Ovary (tissue), 9 donors: ENCODE measurements around the gene XXYLT1. TPM values are rescaled to one million over a fixed set of nuclear protein-coding genes. Genes with fewer than 3 reads are reported as not detected.

ENCODE experiments used
- DNase-seq, 5 donors: peaks; one replicate each; pipeline ENCODE4 v3.0.0-alpha.2; 2019 to 2020
- H3K27ac ChIP-seq, 2 donors: fragments of 200-600 bp; one replicate each; pipeline versions ENCODE4 v1.5.1 to v1.8.0; 2019 to 2022
- H3K27me3 ChIP-seq: fragments of 200-600 bp; one replicate; pipeline ENCODE4 v1.8.0; 2022
- H3K36me3 ChIP-seq: fragments of 200-600 bp; sonication (generic); one replicate; pipeline ENCODE4 v1.5.1; 2019
- H3K4me1 ChIP-seq: one replicate; pipeline ENCODE4 v1.8.1; 2013; ENCODE audit warnings: mild to moderate bottlenecking, moderate library complexity; ENCODE audit not compliant: insufficient read depth
- H3K4me3 ChIP-seq: fragments of 200-600 bp; sonication (generic); one replicate; pipeline ENCODE4 v1.5.1; 2017
- H3K9me3 ChIP-seq, 2 donors: fragments of 200-600 bp in 1 of 2; sonication (generic) in 1 of 2; one replicate each; pipeline versions ENCODE4 v1.5.1 to v1.8.1; 2013 to 2019; ENCODE audit warnings: mild to moderate bottlenecking in 1 of 2, moderate library complexity in 1 of 2
- EP300 ChIP-seq: sonication (generic); formaldehyde crosslinking; IDR thresholded peaks from one replicate; pipeline ENCODE4 v1.6.1; 2017; ENCODE audit warnings: antibody characterized with exemption
- POLR2A ChIP-seq: fragments of 450-650 bp; IDR thresholded peaks from one replicate; pipeline ENCODE4 v1.6.1; 2017; ENCODE audit warnings: antibody characterized with exemption, mild to moderate bottlenecking, moderate library complexity
- WGBS, 3 donors: extraction: QIAGEN DNeasy Blood & Tissue Kit in 1 of 3; methylation state at CpG; one replicate each; pipeline versions ENCODE4 v1.1.5 to v1.1.7; 2013 to 2017; 5-methylcytosine and 5-hydroxymethylcytosine counted together
- intact Hi-C, 4 donors: fragments of 100-400 bp; cut with DNase I; formaldehyde crosslinking; loops; one replicate each; pipeline versions ENCODE4 v1.11.0 to v1.15.1; 2022 to 2023
- polyA plus RNA-seq, 2 donors: library from polyadenylated mRNA; stranded (reverse); fragments of 200-250 nt in 1 of 2; fragments of 350-450 nt in 1 of 2; fragmentation: Illumina TruSeq in 1 of 2; extraction: RNeasy Lipid Tissue Mini Kit (QIAGEN cat#74804) in 1 of 2; gene quantifications; one replicate each; pipeline ENCODE4 v1.2.3, GENCODE V29; 2013 to 2014
- total RNA-seq, 7 donors: library from RNA; depleted of rRNA in 2 of 7; stranded (reverse); fragments of >200 nt in 2 of 7; fragmentation: NEBNext Ultra II Directional in 3 of 7; extraction: Animal tissue kit (Norgen Biotek cat#: 25700) in 3 of 7; gene quantifications; one replicate each; pipeline versions ENCODE4 v1.1.0 to v1.2.4, GENCODE V29; 2016 to 2023
- TF ChIP-seq, protein P1 (sequence below), 3 donors: fragments of 450-650 bp in 2 of 3; fragments of 200-600 bp in 1 of 3; IDR thresholded peaks; one replicate each; pipeline versions ENCODE4 v1.5.1 to v1.8.0; 2016 to 2022; ENCODE audit warnings: antibody characterized with exemption in 3 of 3, mild to moderate bottlenecking in 1 of 3
- donor health status: DM: no; HTN: no; CAD: no; lungs with moderate emphysema.
- donor health status: DM: no; HTN: no; CAD: no.
- donor health status: Bipolar disorder and iron deficiency.
- donor health status: DM: yes; HTN: yes; CAD: no.
- donor health status: DM: no; HTN: no; CAD: no.
- donor health status: DM: yes; HTN: yes; CAD: no.

The XXYLT1 gene
- total and polyA plus RNA-seq, 9 donors = 5.6 to 13.6 (median 10.2) TPM

DNA sequence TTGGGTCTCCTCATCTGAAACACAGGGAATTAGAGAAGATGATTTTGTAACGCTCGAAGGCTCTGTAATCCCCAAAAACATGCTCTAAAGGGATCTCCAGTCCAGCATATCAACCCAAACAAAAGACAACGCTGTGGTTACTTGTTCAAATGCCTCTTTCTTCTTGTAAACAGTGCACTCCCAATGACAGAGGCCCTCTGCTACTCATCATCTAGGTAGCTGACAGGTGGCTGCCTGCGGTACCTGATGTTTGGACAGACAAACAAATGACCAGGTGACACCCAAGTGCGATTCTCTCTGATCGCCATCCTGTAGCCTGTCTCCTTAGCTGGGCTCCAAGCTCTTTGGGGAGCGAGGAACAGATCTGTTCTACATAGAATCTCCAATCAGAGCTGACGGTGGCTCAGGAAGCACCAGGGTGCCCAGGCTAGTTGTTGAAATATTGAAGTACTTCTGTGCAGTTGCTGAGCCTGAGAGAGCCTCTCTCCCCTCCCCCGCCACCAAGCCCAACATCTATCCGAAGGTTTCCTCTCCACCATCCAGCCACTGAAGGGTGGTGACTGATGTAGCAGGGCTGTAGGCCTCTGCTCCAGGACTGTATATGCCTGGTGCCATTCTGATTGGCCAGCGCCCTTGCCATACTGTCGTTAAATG is 238.7 kb downstream of the XXYLT1 start:
- no peak for DNase-seq
- intact Hi-C loops = no loop called here
- Histone ChIP-seq H3K9me3 (no peaks in the 10 kb centered on the region), H3K27ac (no peak overlapping the region), H3K36me3 (no peaks in the 10 kb centered on the region), H3K4me3 (no peak overlapping the region), H3K4me1 (no peaks in the 10 kb centered on the region), H3K27me3 (no peaks in the 10 kb centered on the region)
- 79 to 86% (median 80%) methylated on average over 12 of the region's 12 CpGs for WGBS, 3 donors
- TF ChIP-seq, protein P1, sequence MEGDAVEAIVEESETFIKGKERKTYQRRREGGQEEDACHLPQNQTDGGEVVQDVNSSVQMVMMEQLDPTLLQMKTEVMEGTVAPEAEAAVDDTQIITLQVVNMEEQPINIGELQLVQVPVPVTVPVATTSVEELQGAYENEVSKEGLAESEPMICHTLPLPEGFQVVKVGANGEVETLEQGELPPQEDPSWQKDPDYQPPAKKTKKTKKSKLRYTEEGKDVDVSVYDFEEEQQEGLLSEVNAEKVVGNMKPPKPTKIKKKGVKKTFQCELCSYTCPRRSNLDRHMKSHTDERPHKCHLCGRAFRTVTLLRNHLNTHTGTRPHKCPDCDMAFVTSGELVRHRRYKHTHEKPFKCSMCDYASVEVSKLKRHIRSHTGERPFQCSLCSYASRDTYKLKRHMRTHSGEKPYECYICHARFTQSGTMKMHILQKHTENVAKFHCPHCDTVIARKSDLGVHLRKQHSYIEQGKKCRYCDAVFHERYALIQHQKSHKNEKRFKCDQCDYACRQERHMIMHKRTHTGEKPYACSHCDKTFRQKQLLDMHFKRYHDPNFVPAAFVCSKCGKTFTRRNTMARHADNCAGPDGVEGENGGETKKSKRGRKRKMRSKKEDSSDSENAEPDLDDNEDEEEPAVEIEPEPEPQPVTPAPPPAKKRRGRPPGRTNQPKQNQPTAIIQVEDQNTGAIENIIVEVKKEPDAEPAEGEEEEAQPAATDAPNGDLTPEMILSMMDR (IDR thresholded peaks at IDR 0.05) = no peak
- TF ChIP-seq POLR2A (no peak), EP300 (no peak)

DNA sequence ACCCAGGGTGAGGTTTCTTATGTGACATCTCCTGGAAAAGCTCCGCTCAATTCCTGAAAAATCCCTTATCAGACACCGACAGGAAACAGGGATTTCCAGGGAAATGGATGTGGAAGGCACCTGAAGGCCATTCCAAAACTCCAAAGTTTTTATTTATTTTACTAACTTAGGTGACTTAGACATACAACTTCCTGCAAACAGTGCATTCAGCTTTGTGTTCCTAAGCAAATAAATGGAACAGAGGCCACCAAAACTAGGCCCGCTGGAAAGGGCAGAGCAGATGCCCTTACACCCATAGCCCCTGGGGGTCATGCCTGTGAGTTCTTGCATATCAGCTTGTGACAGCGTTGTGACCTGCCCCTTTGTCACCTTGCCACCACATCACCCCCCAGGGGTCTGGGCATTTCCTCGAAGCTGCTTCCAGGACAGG is 239.4 kb downstream of the XXYLT1 start:
- 73 to 76% (median 74%) methylated on average over 5 of the region's 5 CpGs for WGBS, 3 donors
- intact Hi-C loops = no loop called here

DNA sequence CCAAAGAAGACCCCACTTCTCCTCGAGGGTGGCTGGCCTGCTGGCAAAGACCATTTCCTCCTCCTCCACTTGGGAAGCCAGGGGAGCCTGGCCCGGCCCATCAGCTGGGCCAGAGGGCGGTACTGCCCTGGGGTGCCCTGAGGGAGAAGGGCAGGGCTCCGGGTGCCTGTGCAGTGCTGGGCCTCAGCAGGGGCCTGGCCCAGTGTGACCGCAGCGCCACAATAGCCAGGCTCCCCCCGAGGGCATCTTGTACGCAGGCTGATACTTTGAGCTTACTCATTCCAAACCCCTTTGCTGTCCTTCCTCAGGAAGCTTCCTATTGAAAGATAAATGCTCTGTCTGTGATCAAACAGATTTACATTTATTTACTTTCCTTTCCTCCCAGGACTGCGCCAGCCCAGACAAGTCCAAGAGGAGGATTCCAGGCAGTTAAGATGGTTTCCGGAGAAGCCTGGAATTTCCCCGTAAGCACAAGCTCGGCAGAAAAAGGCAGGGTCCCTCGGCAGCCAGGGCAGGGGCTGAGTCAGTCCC is 240.1 kb downstream of the XXYLT1 start:
- WGBS, 3 donors = 72 to 73% (median 72%) methylated on average over 13 of the region's 13 CpGs
- intact Hi-C loops = no loop called here
- TF ChIP-seq, protein P1 (IDR thresholded peaks at IDR 0.05) = no peak
- TF ChIP-seq EP300 = no peak
- TF ChIP-seq POLR2A = no peak

More for the DNA sequence above, 239.4 kb downstream of the XXYLT1 start:
- TF ChIP-seq POLR2A = no peak
- no peak for TF ChIP-seq EP300
- TF ChIP-seq, protein P1 (IDR thresholded peaks at IDR 0.05) = no peak
- Histone ChIP-seq H3K27me3 (no peaks in the 10 kb centered on the region), H3K36me3 (no peaks in the 10 kb centered on the region), H3K9me3 (no peaks in the 10 kb centered on the region), H3K4me3 (no peak overlapping the region), H3K27ac (no peak overlapping the region), H3K4me1 (no peaks in the 10 kb centered on the region)
- DNase-seq = no peak

DNA sequence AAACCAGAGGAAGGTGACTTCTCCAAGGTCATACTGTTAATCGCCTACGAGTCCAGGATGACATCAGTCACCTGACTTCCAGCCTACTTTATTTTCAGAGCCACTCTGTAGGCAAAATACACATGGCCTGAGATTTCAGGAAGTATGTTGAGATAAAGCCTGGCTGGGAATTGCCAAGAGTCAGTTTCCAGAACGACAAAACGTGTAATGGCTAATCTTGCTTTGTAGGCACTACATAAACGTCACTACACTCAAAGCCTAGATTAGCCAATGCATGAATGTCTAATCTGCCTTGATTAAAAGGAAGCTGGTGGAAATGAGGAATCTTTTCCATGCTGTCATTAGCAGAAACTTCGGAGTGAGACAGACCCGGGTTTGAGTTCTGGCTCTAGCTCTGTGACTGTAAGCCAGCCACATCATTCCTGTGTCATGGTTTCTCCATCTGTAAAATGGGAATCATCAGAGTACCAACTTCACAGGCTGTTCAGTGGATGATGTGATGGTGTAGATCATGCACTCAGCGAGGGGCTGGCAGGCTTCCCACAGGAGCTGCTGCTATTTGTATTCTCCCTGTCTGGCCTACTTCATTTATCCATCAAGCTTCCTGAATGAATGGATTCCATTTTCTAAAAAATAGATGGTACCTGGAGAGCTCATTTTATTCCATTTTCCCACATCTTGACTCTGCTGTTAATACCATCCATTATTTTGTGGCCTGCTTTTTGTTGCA is 241.9 kb downstream of the XXYLT1 start:
- no peak for DNase-seq
- no peaks in the 10 kb centered on the region for H3K9me3 ChIP-seq
- TF ChIP-seq EP300 (no peak), POLR2A (no peak)
- TF ChIP-seq, protein P1 (IDR thresholded peaks at IDR 0.05) = no peak

More for the DNA sequence above, 240.1 kb downstream of the XXYLT1 start:
- H3K9me3 ChIP-seq = no peaks in the 10 kb centered on the region
- no peaks in the 10 kb centered on the region for H3K36me3 ChIP-seq
- no peak overlapping the region for H3K27ac ChIP-seq
- no peaks in the 10 kb centered on the region for H3K27me3 ChIP-seq
- DNase-seq = no peak
- H3K4me1 ChIP-seq = no peaks in the 10 kb centered on the region
- no peak overlapping the region for H3K4me3 ChIP-seq

More for the DNA sequence above, 241.9 kb downstream of the XXYLT1 start:
- Histone ChIP-seq H3K27ac (no peak overlapping the region), H3K36me3 (no peaks in the 10 kb centered on the region), H3K27me3 (no peaks in the 10 kb centered on the region), H3K4me1 (no peaks in the 10 kb centered on the region), H3K4me3 (no peak overlapping the region)
- intact Hi-C loops = no loop called here
- 50 to 65% (median 57%) methylated on average over 8 of the region's 8 CpGs for WGBS, 3 donors
